ENCODE data around the gene CARF.
"Not testable (repeated sequence)": the region's sequence is repeated elsewhere in the genome, so short reads cannot be mapped to it uniquely, and the experiment has no call there.

DNA sequence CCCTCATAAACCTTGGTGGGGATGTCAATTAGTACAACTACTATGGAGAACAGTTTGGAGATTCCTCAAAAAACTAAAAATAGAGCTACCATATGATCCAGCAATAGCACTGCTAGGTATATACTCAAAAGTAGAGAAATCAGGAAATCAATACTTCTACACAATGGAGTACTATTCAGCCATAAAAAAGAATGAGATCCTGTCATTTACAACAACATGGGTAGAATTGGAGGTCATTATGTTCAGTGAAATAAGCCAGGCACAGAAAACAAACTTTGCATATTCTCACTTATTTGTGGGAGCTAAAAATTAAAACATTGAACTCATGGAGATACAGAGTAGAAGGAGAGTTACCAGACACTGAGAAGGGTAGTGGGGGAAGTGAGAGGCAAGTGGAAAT lies 6.6 kb upstream of the CARF start:
- TF ChIP-seq GATA2 (CRISPR knock-in tag; IDR thresholded peaks at IDR 0.05); CHD2 (IDR thresholded peaks at IDR 0.05; ENCODE audit: low read length, partially characterized antibody); FOXM1 (IDR thresholded peaks at IDR 0.05; ENCODE audit: low read depth): not testable (repeated sequence)

Measured in SK-N-SH (cell line).